Measurements from ENCODE around the gene FERMT1. TPM values are rescaled to one million over a fixed set of nuclear protein-coding genes. Genes with fewer than 3 reads are reported as not detected.
A peak's percentile ranks its signal among the peaks of the same experiment; 100 is the strongest.

The FERMT1 gene
- total RNA-seq, 1 experiment from 2014 or later: 30.1 TPM

- Histone ChIP-seq H3K4me1 (peaks cover 12% of the 10 kb centered on the region), H3K9me3 (no peaks in the 10 kb centered on the region), H3K36me3 (ENCODE audit: control insufficient read depth, insufficient read depth, low read length) (no peaks in the 10 kb centered on the region), H3K27me3 (replicated peaks; ENCODE audit: control insufficient read depth, insufficient read depth, low read length) (no peaks in the 10 kb centered on the region), H3K4me3 (ENCODE audit: low read depth, low read length) (no peak overlapping the region)
- Mint-ChIP-seq H3K27ac (ENCODE audit: unreplicated experiment) (no peak overlapping the region), H3K9me3 (ENCODE audit: unreplicated experiment) (no peaks in the 10 kb centered on the region), H3K4me1 (ENCODE audit: low read depth, unreplicated experiment) (peaks cover 14% of the 10 kb centered on the region), H3K4me3 (ENCODE audit: unreplicated experiment) (no peak overlapping the region), H3K36me3 (ENCODE audit: insufficient read depth, unreplicated experiment) (peaks cover 14% of the 10 kb centered on the region), H3K27me3 (ENCODE audit: insufficient read depth, unreplicated experiment) (no peaks in the 10 kb centered on the region)
- no peak for DNase-seq
- ChIA-PET POLR2A (interaction anchor here (0.6 kb wide), 1 partner anchor 11 kb away, joined by 3 read pairs; no protein-coding TSS in a partner anchor), CTCF (no interaction called here)
- no peak for TF ChIP-seq CTCF (IDR thresholded peaks at IDR 0.05; ENCODE audit: insufficient read depth in 1 of 2, low read depth in 1 of 2, low read length in 1 of 2, severe bottlenecking in 1 of 2, unreplicated experiment in 1 of 2)
- no TSS peak for BruUV-seq (replicated peaks)
- intact Hi-C loops (cut with micrococcal nuclease; ENCODE audit: unreplicated experiment): no loop called here
Measured at GRCh38 chr20:6126846-6127245, 4.0 kb upstream of the FERMT1 start.

- Mint-ChIP-seq H3K9me3 (ENCODE audit: unreplicated experiment) (no peaks in the 10 kb centered on the region), H3K27me3 (ENCODE audit: insufficient read depth, unreplicated experiment) (no peaks in the 10 kb centered on the region), H3K36me3 (ENCODE audit: insufficient read depth, unreplicated experiment) (peaks cover 32% of the 10 kb centered on the region), H3K27ac (ENCODE audit: unreplicated experiment) (peak overlapping the region; percentile 92), H3K4me3 (ENCODE audit: unreplicated experiment) (peak overlapping the region; percentile 84), H3K4me1 (ENCODE audit: low read depth, unreplicated experiment) (peaks cover 23% of the 10 kb centered on the region)
- H3K4me3 ChIP-seq (ENCODE audit: low read depth, low read length): peak overlapping the region; percentile 48
- no peaks in the 10 kb centered on the region for H3K9me3 ChIP-seq
- no peaks in the 10 kb centered on the region for H3K27me3 ChIP-seq (replicated peaks; ENCODE audit: control insufficient read depth, insufficient read depth, low read length)
- no peaks in the 10 kb centered on the region for H3K36me3 ChIP-seq (ENCODE audit: control insufficient read depth, insufficient read depth, low read length)
- BruUV-seq (replicated peaks): no TSS peak
- no peak for TF ChIP-seq CTCF (IDR thresholded peaks at IDR 0.05; ENCODE audit: insufficient read depth in 1 of 2, low read depth in 1 of 2, low read length in 1 of 2, severe bottlenecking in 1 of 2, unreplicated experiment in 1 of 2)
- CTCF ChIA-PET: no interaction called here
- DNase-seq: no peak
- intact Hi-C loops (cut with micrococcal nuclease; ENCODE audit: unreplicated experiment): loop anchor here (5.0 kb wide), 1 partner anchor 369 kb away; no protein-coding TSS in a partner anchor
- peaks cover 27% of the 10 kb centered on the region for H3K4me1 ChIP-seq
- POLR2A ChIA-PET: no interaction called here
Measured at GRCh38 chr20:6123649-6124014, 802 bp upstream of the FERMT1 start.

GRCh38 chr20:6122111-6122872 lies 538 bp downstream of the FERMT1 start:
- Mint-ChIP-seq H3K4me1 (ENCODE audit: low read depth, unreplicated experiment) (peaks cover 23% of the 10 kb centered on the region), H3K27ac (ENCODE audit: unreplicated experiment) (peak overlapping the region; percentile 76), H3K36me3 (ENCODE audit: insufficient read depth, unreplicated experiment) (peaks cover 46% of the 10 kb centered on the region), H3K4me3 (ENCODE audit: unreplicated experiment) (peak overlapping the region; percentile 84), H3K9me3 (ENCODE audit: unreplicated experiment) (no peaks in the 10 kb centered on the region), H3K27me3 (ENCODE audit: insufficient read depth, unreplicated experiment) (no peaks in the 10 kb centered on the region)
- H3K36me3 ChIP-seq (ENCODE audit: control insufficient read depth, insufficient read depth, low read length): no peaks in the 10 kb centered on the region
- POLR2A ChIA-PET: interaction anchor here (1.0 kb wide), 1 partner anchor 585 kb away, joined by 3 read pairs; no protein-coding TSS in a partner anchor
- intact Hi-C loops (cut with micrococcal nuclease; ENCODE audit: unreplicated experiment): loop anchor here (5.0 kb wide), 1 partner anchor 370 kb away; no protein-coding TSS in a partner anchor
- H3K4me3 ChIP-seq (ENCODE audit: low read depth, low read length): peak overlapping the region; percentile 48
- BruUV-seq (replicated peaks): no TSS peak
- no peak for TF ChIP-seq CTCF (IDR thresholded peaks at IDR 0.05; ENCODE audit: insufficient read depth in 1 of 2, low read depth in 1 of 2, low read length in 1 of 2, severe bottlenecking in 1 of 2, unreplicated experiment in 1 of 2)
- CTCF ChIA-PET: interaction anchor here (1.2 kb wide), 1 partner anchor 48 kb away, joined by 3 read pairs; no protein-coding TSS in a partner anchor
- peak; percentile 63 to 81 for DNase-seq
- peaks cover 27% of the 10 kb centered on the region for H3K4me1 ChIP-seq
- H3K9me3 ChIP-seq: no peaks in the 10 kb centered on the region
- no peaks in the 10 kb centered on the region for H3K27me3 ChIP-seq (replicated peaks; ENCODE audit: control insufficient read depth, insufficient read depth, low read length)
